ENCODE data around the gene MMD. TPM values are rescaled to one million over a fixed set of nuclear protein-coding genes. Genes with fewer than 3 reads are reported as not detected.
A peak's percentile ranks its signal among the peaks of the same experiment; 100 is the strongest.

Gene MMD
- total RNA-seq, 1 experiment from 2014 or later = 40.8 TPM

DNA sequence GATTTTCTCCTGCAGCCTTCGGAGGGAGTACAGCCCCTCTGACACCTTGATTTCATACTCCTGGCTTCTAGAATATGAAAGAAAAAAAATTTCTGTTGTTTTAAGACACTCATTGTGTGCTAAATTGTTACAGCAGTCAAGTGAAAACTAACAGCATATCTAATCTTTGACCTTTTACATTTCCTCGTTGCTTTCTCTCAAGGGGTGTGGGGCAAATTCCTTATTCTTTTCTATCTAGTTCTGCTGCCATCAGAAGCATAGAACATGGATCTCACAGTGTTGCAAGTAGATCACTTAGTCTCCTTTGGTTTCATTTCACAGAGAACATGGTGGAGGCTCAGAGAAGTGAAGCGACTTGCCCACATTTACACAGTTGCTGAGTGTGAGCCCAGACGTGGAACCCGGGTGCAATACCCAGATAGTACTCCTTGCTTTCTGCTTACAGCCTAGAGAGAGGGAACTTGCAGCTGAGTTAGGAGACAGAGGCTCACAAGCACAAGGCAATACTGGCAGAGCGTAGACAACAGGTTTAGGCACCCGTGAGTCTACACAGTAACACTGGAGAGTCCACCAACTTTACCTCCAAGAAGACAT lies 28.7 kb upstream of the MMD start:
- Mint-ChIP-seq H3K4me3 (no peak overlapping the region), H3K36me3 (no peaks in the 10 kb centered on the region), H3K4me1 (peaks cover 27% of the 10 kb centered on the region), H3K27ac (peak overlapping the region; percentile 12; the same call in 1 of the 2 replicates), H3K27me3 (ENCODE audit: low read depth) (no peaks in the 10 kb centered on the region), H3K9me3 (peaks cover 4% of the 10 kb centered on the region)
- DNase-seq (ENCODE audit: low spot score) (no peak), ATAC-seq (no peak)
- POLR2A ChIA-PET = no interaction called here
- TF ChIP-seq, protein P1, sequence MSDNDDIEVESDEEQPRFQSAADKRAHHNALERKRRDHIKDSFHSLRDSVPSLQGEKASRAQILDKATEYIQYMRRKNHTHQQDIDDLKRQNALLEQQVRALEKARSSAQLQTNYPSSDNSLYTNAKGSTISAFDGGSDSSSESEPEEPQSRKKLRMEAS (CRISPR knock-in tag; IDR thresholded peaks at IDR 0.05) = no peak
- TF ChIP-seq, protein P2, sequence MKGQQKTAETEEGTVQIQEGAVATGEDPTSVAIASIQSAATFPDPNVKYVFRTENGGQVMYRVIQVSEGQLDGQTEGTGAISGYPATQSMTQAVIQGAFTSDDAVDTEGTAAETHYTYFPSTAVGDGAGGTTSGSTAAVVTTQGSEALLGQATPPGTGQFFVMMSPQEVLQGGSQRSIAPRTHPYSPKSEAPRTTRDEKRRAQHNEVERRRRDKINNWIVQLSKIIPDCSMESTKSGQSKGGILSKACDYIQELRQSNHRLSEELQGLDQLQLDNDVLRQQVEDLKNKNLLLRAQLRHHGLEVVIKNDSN (CRISPR knock-in tag; IDR thresholded peaks at IDR 0.05) = no peak
- TF ChIP-seq, protein P3, sequence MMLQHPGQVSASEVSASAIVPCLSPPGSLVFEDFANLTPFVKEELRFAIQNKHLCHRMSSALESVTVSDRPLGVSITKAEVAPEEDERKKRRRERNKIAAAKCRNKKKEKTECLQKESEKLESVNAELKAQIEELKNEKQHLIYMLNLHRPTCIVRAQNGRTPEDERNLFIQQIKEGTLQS (CRISPR knock-in tag; conservative IDR thresholded peaks at IDR 0.05) = no peak
- TF ChIP-seq RELA (CRISPR knock-in tag; IDR thresholded peaks at IDR 0.05; ENCODE audit: borderline replicate concordance) = no peak
- TF ChIP-seq, protein P4, sequence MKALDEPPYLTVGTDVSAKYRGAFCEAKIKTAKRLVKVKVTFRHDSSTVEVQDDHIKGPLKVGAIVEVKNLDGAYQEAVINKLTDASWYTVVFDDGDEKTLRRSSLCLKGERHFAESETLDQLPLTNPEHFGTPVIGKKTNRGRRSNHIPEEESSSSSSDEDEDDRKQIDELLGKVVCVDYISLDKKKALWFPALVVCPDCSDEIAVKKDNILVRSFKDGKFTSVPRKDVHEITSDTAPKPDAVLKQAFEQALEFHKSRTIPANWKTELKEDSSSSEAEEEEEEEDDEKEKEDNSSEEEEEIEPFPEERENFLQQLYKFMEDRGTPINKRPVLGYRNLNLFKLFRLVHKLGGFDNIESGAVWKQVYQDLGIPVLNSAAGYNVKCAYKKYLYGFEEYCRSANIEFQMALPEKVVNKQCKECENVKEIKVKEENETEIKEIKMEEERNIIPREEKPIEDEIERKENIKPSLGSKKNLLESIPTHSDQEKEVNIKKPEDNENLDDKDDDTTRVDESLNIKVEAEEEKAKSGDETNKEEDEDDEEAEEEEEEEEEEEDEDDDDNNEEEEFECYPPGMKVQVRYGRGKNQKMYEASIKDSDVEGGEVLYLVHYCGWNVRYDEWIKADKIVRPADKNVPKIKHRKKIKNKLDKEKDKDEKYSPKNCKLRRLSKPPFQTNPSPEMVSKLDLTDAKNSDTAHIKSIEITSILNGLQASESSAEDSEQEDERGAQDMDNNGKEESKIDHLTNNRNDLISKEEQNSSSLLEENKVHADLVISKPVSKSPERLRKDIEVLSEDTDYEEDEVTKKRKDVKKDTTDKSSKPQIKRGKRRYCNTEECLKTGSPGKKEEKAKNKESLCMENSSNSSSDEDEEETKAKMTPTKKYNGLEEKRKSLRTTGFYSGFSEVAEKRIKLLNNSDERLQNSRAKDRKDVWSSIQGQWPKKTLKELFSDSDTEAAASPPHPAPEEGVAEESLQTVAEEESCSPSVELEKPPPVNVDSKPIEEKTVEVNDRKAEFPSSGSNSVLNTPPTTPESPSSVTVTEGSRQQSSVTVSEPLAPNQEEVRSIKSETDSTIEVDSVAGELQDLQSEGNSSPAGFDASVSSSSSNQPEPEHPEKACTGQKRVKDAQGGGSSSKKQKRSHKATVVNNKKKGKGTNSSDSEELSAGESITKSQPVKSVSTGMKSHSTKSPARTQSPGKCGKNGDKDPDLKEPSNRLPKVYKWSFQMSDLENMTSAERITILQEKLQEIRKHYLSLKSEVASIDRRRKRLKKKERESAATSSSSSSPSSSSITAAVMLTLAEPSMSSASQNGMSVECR (CRISPR knock-in tag; IDR thresholded peaks at IDR 0.05; ENCODE audit: borderline replicate concordance) = no peak
- TF ChIP-seq, protein P5, sequence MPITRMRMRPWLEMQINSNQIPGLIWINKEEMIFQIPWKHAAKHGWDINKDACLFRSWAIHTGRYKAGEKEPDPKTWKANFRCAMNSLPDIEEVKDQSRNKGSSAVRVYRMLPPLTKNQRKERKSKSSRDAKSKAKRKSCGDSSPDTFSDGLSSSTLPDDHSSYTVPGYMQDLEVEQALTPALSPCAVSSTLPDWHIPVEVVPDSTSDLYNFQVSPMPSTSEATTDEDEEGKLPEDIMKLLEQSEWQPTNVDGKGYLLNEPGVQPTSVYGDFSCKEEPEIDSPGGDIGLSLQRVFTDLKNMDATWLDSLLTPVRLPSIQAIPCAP (CRISPR knock-in tag; IDR thresholded peaks at IDR 0.05) = no peak
- TF ChIP-seq NFE2L1 (CRISPR knock-in tag; IDR thresholded peaks at IDR 0.05) = no peak
- no peak for TF ChIP-seq TCF7 (CRISPR knock-in tag; IDR thresholded peaks at IDR 0.05; ENCODE audit: low read depth)
- no peak for TF ChIP-seq CREB1 (CRISPR knock-in tag; IDR thresholded peaks at IDR 0.05)
- TF ChIP-seq ZNF317 (CRISPR knock-in tag; IDR thresholded peaks at IDR 0.05; ENCODE audit: borderline replicate concordance, low read depth) = no peak
- TF ChIP-seq, protein P6, sequence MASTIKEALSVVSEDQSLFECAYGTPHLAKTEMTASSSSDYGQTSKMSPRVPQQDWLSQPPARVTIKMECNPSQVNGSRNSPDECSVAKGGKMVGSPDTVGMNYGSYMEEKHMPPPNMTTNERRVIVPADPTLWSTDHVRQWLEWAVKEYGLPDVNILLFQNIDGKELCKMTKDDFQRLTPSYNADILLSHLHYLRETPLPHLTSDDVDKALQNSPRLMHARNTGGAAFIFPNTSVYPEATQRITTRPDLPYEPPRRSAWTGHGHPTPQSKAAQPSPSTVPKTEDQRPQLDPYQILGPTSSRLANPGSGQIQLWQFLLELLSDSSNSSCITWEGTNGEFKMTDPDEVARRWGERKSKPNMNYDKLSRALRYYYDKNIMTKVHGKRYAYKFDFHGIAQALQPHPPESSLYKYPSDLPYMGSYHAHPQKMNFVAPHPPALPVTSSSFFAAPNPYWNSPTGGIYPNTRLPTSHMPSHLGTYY (CRISPR knock-in tag; IDR thresholded peaks at IDR 0.05) = no peak
- TF ChIP-seq ESRRA (CRISPR knock-in tag; IDR thresholded peaks at IDR 0.05; ENCODE audit: borderline replicate concordance) = no peak
- no peak for TF ChIP-seq NR3C1 (CRISPR knock-in tag; conservative IDR thresholded peaks at IDR 0.05; ENCODE audit: low read depth)
- TF ChIP-seq, protein P7, sequence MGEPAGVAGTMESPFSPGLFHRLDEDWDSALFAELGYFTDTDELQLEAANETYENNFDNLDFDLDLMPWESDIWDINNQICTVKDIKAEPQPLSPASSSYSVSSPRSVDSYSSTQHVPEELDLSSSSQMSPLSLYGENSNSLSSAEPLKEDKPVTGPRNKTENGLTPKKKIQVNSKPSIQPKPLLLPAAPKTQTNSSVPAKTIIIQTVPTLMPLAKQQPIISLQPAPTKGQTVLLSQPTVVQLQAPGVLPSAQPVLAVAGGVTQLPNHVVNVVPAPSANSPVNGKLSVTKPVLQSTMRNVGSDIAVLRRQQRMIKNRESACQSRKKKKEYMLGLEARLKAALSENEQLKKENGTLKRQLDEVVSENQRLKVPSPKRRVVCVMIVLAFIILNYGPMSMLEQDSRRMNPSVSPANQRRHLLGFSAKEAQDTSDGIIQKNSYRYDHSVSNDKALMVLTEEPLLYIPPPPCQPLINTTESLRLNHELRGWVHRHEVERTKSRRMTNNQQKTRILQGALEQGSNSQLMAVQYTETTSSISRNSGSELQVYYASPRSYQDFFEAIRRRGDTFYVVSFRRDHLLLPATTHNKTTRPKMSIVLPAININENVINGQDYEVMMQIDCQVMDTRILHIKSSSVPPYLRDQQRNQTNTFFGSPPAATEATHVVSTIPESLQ (CRISPR knock-in tag; IDR thresholded peaks at IDR 0.05) = no peak
- TF ChIP-seq GABPB1 (CRISPR knock-in tag; IDR thresholded peaks at IDR 0.05) = no peak
- TF ChIP-seq GTF2I (CRISPR knock-in tag; conservative IDR thresholded peaks at IDR 0.05) = no peak
- CTCF ChIA-PET = no interaction called here
